Glutamatergic neuron (in vitro differentiated cells): ENCODE measurements around the gene GUCY1A2. TPM values are rescaled to one million over a fixed set of nuclear protein-coding genes. Genes with fewer than 3 reads are reported as not detected.

Experiments
- DNase-seq: peaks from one replicate; pipeline ENCODE4 v3.0.0; 2022
- H3K27ac Mint-ChIP-seq: one replicate; pipeline ENCODE4 v1.8.0; 2020; ENCODE audit warnings: mild to moderate bottlenecking, mixed read lengths, inconsistent platforms; ENCODE audit not compliant: unreplicated experiment
- H3K27me3 Mint-ChIP-seq: one replicate; pipeline ENCODE4 v1.8.0; 2020; ENCODE audit warnings: mild to moderate bottlenecking, moderate library complexity, mixed read lengths, inconsistent platforms; ENCODE audit not compliant: unreplicated experiment
- H3K36me3 Mint-ChIP-seq: one replicate; pipeline ENCODE4 v1.8.0; 2020; ENCODE audit warnings: mild to moderate bottlenecking, mixed read lengths, inconsistent platforms; ENCODE audit not compliant: unreplicated experiment
- H3K4me1 Mint-ChIP-seq: one replicate; pipeline ENCODE4 v1.8.0; 2020; ENCODE audit warnings: mild to moderate bottlenecking, low read depth, mixed read lengths, inconsistent platforms; ENCODE audit not compliant: unreplicated experiment
- H3K4me3 Mint-ChIP-seq: one replicate; pipeline ENCODE4 v1.8.0; 2020; ENCODE audit warnings: mild to moderate bottlenecking, mixed read lengths, inconsistent platforms; ENCODE audit not compliant: unreplicated experiment
- H3K9me3 Mint-ChIP-seq: one replicate; pipeline ENCODE4 v1.8.0; 2020; ENCODE audit warnings: mild to moderate bottlenecking, moderate library complexity, mixed read lengths, inconsistent platforms; ENCODE audit not compliant: unreplicated experiment
- CTCF ChIP-seq: fragments of 200-600 bp; sonication (generic); IDR thresholded peaks from one replicate; pipeline ENCODE4 v1.5.0; 2021; ENCODE audit not compliant: partially characterized antibody, unreplicated experiment
- total RNA-seq: library from RNA; stranded (reverse); fragmentation: NEBNext Ultra II Directional; extraction: Animal tissue kit (Norgen Biotek cat#: 25700); gene quantifications from one replicate; pipeline ENCODE4 v1.2.1, GENCODE V29; 2021; ENCODE audit not compliant: unreplicated experiment

Gene GUCY1A2
- total RNA-seq, 1 donor from 2014 or later: 20.3 TPM

DNA sequence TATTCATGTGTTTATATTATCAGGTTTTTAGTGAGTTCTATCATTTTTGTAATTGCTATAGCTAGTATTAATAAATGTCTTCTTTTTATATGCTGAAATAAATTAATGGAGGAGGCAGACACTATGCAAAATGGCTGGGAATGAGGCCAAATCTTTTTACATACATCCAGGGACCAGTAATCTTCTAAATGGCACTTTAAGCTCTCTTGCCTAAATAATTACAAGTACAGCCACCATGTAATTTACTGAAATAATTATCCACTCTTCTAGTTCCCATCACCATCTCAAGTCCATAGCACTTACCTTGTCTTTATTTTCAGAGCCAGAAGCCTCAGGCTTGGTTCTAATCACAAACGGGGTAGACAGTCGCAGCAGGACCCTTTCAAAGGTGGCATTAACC, 79.1 kb downstream of the GUCY1A2 start:
- no peaks in the 10 kb centered on the region for H3K36me3 Mint-ChIP-seq
- no peaks in the 10 kb centered on the region for H3K9me3 Mint-ChIP-seq
- H3K27ac Mint-ChIP-seq: no peak overlapping the region
- no peak for DNase-seq
- peaks cover 2% of the 10 kb centered on the region for H3K4me1 Mint-ChIP-seq
- no peak overlapping the region for H3K4me3 Mint-ChIP-seq
- TF ChIP-seq CTCF: no peak
- H3K27me3 Mint-ChIP-seq: no peaks in the 10 kb centered on the region

DNA sequence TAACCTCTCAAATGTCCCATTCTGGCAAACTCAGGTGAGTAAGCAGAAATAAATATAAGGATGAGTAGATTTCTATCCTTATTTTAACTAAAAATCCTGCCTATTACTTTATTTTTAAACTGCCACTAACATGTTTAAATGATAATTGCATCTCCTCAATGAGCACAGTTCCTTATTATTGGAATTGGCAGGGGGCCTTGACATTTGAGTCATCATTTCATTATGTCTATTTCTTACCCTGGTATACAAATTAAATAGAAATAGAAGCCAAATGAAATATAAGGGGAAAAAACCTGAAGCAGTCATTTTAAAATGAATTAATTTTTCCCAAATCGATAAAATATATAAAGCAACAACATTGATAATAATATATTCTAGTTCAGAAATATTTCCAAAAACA, 81.2 kb downstream of the GUCY1A2 start:
- Mint-ChIP-seq H3K9me3 (no peaks in the 10 kb centered on the region), H3K4me1 (no peaks in the 10 kb centered on the region), H3K4me3 (no peak overlapping the region), H3K27ac (no peak overlapping the region), H3K27me3 (peaks cover 2% of the 10 kb centered on the region), H3K36me3 (no peaks in the 10 kb centered on the region)
- TF ChIP-seq CTCF: no peak
- no peak for DNase-seq

- no peak for TF ChIP-seq CTCF
- no peak for DNase-seq
- H3K4me3 Mint-ChIP-seq: no peak overlapping the region
- peaks cover 11% of the 10 kb centered on the region for H3K4me1 Mint-ChIP-seq
- H3K36me3 Mint-ChIP-seq: no peaks in the 10 kb centered on the region
- H3K27me3 Mint-ChIP-seq: peaks cover 1% of the 10 kb centered on the region
- H3K27ac Mint-ChIP-seq: no peak overlapping the region
- no peaks in the 10 kb centered on the region for H3K9me3 Mint-ChIP-seq
Measured at GRCh38 chr11:106925245-106925644, 93.0 kb downstream of the GUCY1A2 start.

GRCh38 chr11:106920899-106921509, 97.3 kb downstream of the GUCY1A2 start:
- no peaks in the 10 kb centered on the region for H3K36me3 Mint-ChIP-seq
- TF ChIP-seq CTCF: no peak
- peaks cover 11% of the 10 kb centered on the region for H3K4me1 Mint-ChIP-seq

GRCh38 chr11:106917973-106918372, 100.3 kb downstream of the GUCY1A2 start:
- H3K4me3 Mint-ChIP-seq: no peak overlapping the region
- H3K9me3 Mint-ChIP-seq: no peaks in the 10 kb centered on the region
- peaks cover 14% of the 10 kb centered on the region for H3K4me1 Mint-ChIP-seq
- TF ChIP-seq CTCF: peak; percentile 14
- peak; percentile 35 for DNase-seq
- H3K27ac Mint-ChIP-seq: no peak overlapping the region
- no peaks in the 10 kb centered on the region for H3K36me3 Mint-ChIP-seq
- H3K27me3 Mint-ChIP-seq: peaks cover 3% of the 10 kb centered on the region

More at GRCh38 chr11:106920899-106921509, 97.3 kb downstream of the GUCY1A2 start:
- Mint-ChIP-seq H3K9me3 (no peaks in the 10 kb centered on the region), H3K4me3 (no peak overlapping the region), H3K27ac (peak overlapping the region; percentile 67), H3K27me3 (peaks cover 3% of the 10 kb centered on the region)
- DNase-seq: no peak
